ENCODE data around the gene NOP53. TPM values are rescaled to one million over a fixed set of nuclear protein-coding genes. Genes with fewer than 3 reads are reported as not detected.
A peak's percentile ranks its signal among the peaks of the same experiment; 100 is the strongest.
"Not testable (repeated sequence)": the region's sequence is repeated elsewhere in the genome, so short reads cannot be mapped to it uniquely, and the experiment has no call there.

NOP53 gene
- total RNA-seq, 4 donors from 2014 or later: 141 to 262 (median 150) TPM

DNA sequence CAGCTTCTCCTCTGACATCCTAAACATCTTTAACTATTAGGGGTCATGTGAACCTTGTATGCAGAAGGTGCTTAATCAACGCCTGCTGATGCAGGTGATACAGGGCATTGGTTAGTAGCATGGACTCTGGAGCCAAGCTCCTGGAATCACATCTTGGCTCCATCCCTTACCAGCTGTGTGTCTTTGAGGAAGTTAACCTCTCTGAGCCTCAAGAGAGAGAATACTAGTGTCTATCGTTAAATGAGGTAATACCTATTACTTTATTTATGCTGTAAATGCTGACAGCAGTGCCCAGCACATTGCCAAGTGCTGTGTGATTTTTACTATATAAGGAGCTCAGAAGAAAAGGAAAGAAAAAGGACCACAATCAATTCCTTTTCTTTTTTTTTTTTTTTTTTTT is 22.0 kb downstream of the NOP53 start:
- Histone ChIP-seq H3K4me1 (peaks cover 5 to 8% of the 10 kb centered on the region in 2 donors), H3K9me3 (no peaks in the 10 kb centered on the region), H3K27me3 (no peaks in the 10 kb centered on the region), H3K36me3 (no peaks in the 10 kb centered on the region), H3K27ac (no peak overlapping the region), H3K4me3 (no peak overlapping the region)
- ATAC-seq (no peak), DNase-seq (no peak)
- in situ Hi-C loops (cut with MboI; ENCODE audit: low sequenced_read_pairs in 4 of 4) (no loop called here), intact Hi-C loops (cut with DNase I; ENCODE audit: low total_unique reads) (no loop called here)
- TF ChIP-seq POLR2A (IDR thresholded peaks at IDR 0.05): no peak

DNA sequence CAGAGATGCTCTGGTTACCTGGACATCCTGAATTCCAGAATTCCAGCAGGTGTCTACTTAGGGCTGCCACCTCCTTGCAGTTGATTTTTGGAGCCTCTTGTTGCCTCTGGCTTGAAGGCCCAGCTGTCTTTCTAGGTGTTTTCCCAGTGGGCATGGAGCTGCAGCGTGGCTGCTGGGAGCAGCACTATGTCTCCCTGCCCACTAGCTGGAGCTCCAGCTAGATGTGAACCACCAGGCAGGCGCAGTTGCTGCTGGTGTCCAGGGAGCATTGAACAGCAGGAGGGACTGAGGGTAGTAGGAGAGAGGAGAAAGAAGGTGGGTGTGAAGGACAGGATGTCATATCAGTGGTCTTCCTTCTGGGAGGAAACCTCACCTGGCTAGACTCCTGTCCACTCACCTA is 23.3 kb downstream of the NOP53 start:
- H3K4me1 ChIP-seq: peaks cover 5 to 8% of the 10 kb centered on the region in 2 donors
- no peak for TF ChIP-seq POLR2A (IDR thresholded peaks at IDR 0.05)
- TF ChIP-seq, protein P1, sequence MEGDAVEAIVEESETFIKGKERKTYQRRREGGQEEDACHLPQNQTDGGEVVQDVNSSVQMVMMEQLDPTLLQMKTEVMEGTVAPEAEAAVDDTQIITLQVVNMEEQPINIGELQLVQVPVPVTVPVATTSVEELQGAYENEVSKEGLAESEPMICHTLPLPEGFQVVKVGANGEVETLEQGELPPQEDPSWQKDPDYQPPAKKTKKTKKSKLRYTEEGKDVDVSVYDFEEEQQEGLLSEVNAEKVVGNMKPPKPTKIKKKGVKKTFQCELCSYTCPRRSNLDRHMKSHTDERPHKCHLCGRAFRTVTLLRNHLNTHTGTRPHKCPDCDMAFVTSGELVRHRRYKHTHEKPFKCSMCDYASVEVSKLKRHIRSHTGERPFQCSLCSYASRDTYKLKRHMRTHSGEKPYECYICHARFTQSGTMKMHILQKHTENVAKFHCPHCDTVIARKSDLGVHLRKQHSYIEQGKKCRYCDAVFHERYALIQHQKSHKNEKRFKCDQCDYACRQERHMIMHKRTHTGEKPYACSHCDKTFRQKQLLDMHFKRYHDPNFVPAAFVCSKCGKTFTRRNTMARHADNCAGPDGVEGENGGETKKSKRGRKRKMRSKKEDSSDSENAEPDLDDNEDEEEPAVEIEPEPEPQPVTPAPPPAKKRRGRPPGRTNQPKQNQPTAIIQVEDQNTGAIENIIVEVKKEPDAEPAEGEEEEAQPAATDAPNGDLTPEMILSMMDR (IDR thresholded peaks at IDR 0.05 in 4 of 5, conservative IDR thresholded peaks at IDR 0.05 in 1 of 5): no peak
- intact Hi-C loops (cut with DNase I; ENCODE audit: low total_unique reads): no loop called here

DNA sequence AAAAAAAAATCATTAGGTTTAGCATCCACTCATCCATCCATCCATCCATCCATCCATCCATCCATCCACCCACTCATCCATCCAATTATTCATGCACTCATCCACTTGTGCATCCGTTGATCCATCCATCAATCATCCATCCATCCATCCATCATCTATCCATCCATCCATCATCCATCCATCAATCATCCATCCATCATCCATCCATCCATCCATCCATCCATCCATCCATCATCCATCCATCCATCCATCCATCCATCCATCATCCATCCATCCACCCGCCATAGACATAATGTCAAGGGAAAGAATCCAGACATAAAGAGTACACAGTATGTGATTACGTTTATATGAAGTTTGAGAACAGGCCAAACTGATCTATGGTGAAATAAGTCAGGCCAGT is 24.2 kb downstream of the NOP53 start:
- ATAC-seq (no peak), DNase-seq (no peak)
- TF ChIP-seq POLR2A (IDR thresholded peaks at IDR 0.05): no peak
- TF ChIP-seq, protein P1 (IDR thresholded peaks at IDR 0.05 in 4 of 5, conservative IDR thresholded peaks at IDR 0.05 in 1 of 5): no peak
- no peak overlapping the region for H3K27ac ChIP-seq
- in situ Hi-C loops (cut with MboI; ENCODE audit: low sequenced_read_pairs in 4 of 4): no loop called here
- no peaks in the 10 kb centered on the region for H3K27me3 ChIP-seq
- H3K4me1 ChIP-seq: peaks cover 5 to 8% of the 10 kb centered on the region in 2 donors
- intact Hi-C loops (cut with DNase I; ENCODE audit: low total_unique reads): no loop called here
- H3K36me3 ChIP-seq: no peaks in the 10 kb centered on the region
- H3K4me3 ChIP-seq: no peak overlapping the region
- no peaks in the 10 kb centered on the region for H3K9me3 ChIP-seq

More for the DNA sequence above, 23.3 kb downstream of the NOP53 start:
- in situ Hi-C loops (cut with MboI; ENCODE audit: low sequenced_read_pairs in 4 of 4): no loop called here
- Histone ChIP-seq H3K9me3 (no peaks in the 10 kb centered on the region), H3K4me3 (no peak overlapping the region), H3K27ac (no peak overlapping the region), H3K36me3 (no peaks in the 10 kb centered on the region), H3K27me3 (no peaks in the 10 kb centered on the region)
- ATAC-seq (no peak), DNase-seq (no peak)

DNA sequence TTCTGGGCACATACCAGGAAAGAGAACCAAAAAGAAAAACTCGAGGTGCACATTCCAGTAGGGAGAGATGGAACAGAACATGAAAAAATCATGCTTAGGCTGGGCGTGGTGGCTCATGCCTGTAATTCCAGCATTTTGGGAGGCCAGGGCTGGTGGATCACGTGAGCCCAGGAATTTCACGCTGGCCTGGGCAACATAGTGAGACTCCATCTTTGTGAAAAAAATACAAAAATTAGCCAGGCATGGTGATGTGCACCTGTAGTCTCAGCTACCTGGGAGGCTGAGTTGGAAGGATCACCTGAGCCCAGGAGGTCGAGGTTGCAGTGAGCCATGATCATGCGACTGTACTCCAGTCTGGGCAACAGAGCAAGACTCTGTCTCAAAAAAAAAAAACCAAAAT is 25.9 kb downstream of the NOP53 start:
- H3K9me3 ChIP-seq; H3K27ac ChIP-seq; in situ Hi-C loops (cut with MboI; ENCODE audit: low sequenced_read_pairs in 4 of 4); H3K27me3 ChIP-seq; ATAC-seq; H3K36me3 ChIP-seq; H3K4me1 ChIP-seq; H3K4me3 ChIP-seq; DNase-seq: not testable (repeated sequence)
- intact Hi-C loops (cut with DNase I; ENCODE audit: low total_unique reads): loop anchor here (10.0 kb wide), 1 partner anchor 1994 kb away; the partner anchor contains the start of genes AP2A1 and TSKS

DNA sequence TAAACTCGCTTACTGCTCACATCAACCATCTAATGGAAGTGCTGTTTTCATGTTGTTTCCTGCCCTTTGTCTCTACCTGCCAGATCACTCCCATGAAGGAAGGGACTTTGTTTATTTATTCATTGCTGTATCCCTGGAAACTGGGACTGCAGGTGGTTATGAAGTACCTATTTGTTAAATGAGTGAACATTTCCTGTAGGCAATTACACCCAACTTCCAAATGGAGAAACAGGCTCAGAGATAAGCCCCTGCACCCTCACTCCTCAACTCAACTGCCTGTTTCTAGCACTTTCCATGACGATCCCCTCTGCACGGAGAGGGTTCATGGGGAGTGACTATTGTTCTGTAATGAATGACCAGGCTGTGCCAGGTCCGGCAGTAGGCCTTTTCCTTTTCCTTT is 31.2 kb downstream of the NOP53 start:
- H3K4me3 ChIP-seq: no peak overlapping the region
- in situ Hi-C loops (cut with MboI; ENCODE audit: low sequenced_read_pairs in 4 of 4) (no loop called here), intact Hi-C loops (cut with DNase I; ENCODE audit: low total_unique reads) (loop anchor here (5.0 to 10.0 kb wide), 2 partner anchors 169 to 1988 kb away; partner anchors contain the start of genes AP2A1, BICRA and TSKS)
- no peaks in the 10 kb centered on the region for H3K9me3 ChIP-seq
- H3K36me3 ChIP-seq: peaks cover 0 to 11% of the 10 kb centered on the region in 2 donors
- DNase-seq: no peak
- no peaks in the 10 kb centered on the region for H3K27me3 ChIP-seq
- no peak for TF ChIP-seq POLR2A (IDR thresholded peaks at IDR 0.05)
- TF ChIP-seq, protein P1 (IDR thresholded peaks at IDR 0.05 in 4 of 5, conservative IDR thresholded peaks at IDR 0.05 in 1 of 5): no peak
- ATAC-seq: no peak
- H3K4me1 ChIP-seq: peaks cover 23 to 28% of the 10 kb centered on the region in 2 donors
- peak overlapping the region in 1 of 4 donors; percentile 39 for H3K27ac ChIP-seq

DNA sequence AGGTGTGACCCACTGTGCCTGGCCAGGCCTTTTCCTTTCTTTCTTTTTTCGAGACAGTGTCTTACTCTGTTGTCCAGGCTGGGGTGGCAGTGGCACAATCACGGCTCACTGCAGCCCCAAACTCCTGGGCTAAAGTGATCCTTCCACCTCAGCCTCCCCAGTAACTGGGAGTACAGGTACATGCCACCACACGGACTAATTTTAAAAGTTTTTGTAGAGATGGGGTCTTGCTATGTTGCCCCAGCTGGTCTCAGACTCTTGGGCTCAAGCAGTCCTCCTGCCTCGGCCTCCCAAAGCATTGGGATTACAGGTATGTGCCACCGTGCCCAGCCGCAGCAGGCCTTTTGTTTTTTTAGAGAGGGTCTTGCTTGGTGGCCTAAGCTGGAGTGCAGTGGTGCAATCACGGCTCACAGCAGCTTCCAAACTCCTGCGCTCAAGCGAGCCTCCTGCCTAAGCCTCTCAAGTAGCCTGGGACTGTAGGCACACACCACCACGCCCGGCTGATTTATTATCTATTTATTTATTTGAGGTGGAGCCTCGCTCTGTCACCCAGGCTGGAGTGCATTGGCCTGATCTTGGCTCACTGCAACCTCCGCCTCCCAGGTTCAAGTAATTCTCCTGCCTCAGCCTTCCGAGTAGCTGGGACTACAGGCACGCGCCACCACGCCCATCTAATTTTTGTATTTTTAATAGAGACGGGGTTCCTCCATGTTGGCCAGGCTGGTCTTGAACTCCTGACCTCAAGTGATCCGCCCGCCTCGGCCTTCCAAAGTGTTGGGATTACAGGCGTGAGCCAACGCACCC is 32.1 kb downstream of the NOP53 start:
- H3K9me3 ChIP-seq; ATAC-seq; in situ Hi-C loops (cut with MboI; ENCODE audit: low sequenced_read_pairs in 4 of 4); DNase-seq; H3K27me3 ChIP-seq: not testable (repeated sequence)
- intact Hi-C loops (cut with DNase I; ENCODE audit: low total_unique reads): loop anchor here (2.0 to 10.0 kb wide), 3 partner anchors 33 to 1987 kb away; partner anchors contain the start of genes AP2A1, BICRA, NOP53 and TSKS
- peak overlapping the region; percentile 93 to 99 (median 95) for H3K27ac ChIP-seq
- H3K36me3 ChIP-seq: peaks cover 0 to 14% of the 10 kb centered on the region in 2 donors
- H3K4me3 ChIP-seq: peak overlapping the region; percentile 74 to 98 (median 90)
- peaks cover 31 to 37% of the 10 kb centered on the region in 2 donors for H3K4me1 ChIP-seq
